HG03108 (cell line): Measurements from ENCODE around the gene MYO7A.

Experiments
- ATAC-seq: cut with Tn5 transposase; IDR thresholded peaks from one replicate; pipeline ENCODE4 v1.9.1; 2021; ENCODE audit warnings: moderate library complexity; ENCODE audit not compliant: unreplicated experiment

The MYO7A gene

GRCh38 chr11:77144196-77144856, 16.3 kb downstream of the MYO7A start:
- ATAC-seq, result no peak

- ATAC-seq, result no peak
Observed at GRCh38 chr11:77144857-77145428, 16.9 kb downstream of the MYO7A start.

GRCh38 chr11:77146261-77147035, 18.4 kb downstream of the MYO7A start:
- ATAC-seq, result no peak

DNA sequence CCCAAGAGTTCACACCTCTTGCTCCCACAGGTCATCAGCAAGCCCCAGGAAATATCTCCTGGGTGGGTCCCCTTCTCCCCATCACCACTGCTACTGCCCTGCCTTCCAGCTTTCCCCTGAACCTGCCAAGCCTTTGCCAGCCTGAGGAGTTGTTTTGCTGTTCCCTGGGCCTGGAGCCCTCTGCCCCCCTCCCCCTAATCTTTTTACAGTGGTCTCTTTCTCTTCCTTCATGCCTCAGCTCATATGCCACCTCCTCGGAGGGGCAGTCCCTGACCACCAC, 18.9 kb downstream of the MYO7A start:
- ATAC-seq, result no peak

GRCh38 chr11:77147668-77148321, 19.7 kb downstream of the MYO7A start:
- ATAC-seq, result no peak

- ATAC-seq, result no peak
Observed at GRCh38 chr11:77148963-77149715, 21.1 kb downstream of the MYO7A start.

DNA sequence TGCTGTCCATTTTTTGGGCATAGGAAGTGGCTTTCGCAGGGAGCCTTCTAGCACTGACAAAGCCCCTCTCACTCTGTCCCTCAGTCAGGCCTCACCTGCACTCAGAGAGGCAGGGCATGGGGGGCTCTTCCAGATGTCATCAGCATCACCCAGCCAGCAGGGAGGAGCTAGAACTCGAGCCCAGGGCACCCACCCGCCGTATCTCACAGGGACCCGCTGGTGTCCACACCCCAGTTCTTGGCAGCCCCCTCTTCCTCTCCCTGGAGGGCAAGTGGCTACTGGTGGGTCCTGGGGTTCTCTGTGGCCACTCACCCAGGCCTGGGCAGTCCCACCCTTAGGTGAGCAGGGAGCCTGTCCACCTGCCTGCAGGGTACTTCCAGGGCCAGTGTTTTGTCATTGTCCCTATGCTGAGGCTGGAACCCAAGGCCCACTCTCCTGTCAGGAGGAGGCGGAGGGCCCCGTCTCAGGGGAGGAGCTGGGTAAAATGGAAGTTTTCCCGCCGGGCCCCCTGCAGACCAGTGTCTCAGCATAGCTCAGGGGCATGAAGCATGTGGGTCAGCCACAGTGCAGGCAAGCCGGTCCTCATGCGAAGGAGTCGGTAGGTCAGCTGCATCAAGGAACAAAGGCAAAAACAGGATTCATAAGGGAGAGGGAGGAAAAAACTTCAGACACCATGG, 21.8 kb downstream of the MYO7A start:
- ATAC-seq, result no peak

- no peak for ATAC-seq
Observed at GRCh38 chr11:77150836-77151235, 22.8 kb downstream of the MYO7A start.

- ATAC-seq, result no peak
Observed at GRCh38 chr11:77151804-77152509, 23.9 kb downstream of the MYO7A start.

DNA sequence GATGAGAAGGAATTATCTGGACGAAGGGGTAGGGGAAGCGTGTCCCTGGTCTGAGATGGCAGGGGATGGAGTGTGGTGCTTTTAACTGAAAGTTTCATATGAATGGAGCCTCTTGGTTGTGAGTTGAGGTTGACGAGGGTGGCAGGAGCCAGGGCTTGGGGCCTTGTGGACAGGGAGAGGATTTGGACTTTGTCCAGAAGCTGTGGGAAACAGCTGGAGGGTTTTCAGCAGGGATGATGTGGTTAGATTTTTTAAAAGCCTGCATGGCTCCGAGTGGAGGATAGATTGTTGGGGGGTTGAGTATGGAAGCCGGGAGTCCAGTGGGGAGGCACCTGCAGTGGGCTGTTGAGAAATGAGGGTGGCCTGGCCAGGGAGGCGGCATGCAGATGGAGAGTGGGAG, 24.8 kb downstream of the MYO7A start:
- ATAC-seq, result no peak

DNA sequence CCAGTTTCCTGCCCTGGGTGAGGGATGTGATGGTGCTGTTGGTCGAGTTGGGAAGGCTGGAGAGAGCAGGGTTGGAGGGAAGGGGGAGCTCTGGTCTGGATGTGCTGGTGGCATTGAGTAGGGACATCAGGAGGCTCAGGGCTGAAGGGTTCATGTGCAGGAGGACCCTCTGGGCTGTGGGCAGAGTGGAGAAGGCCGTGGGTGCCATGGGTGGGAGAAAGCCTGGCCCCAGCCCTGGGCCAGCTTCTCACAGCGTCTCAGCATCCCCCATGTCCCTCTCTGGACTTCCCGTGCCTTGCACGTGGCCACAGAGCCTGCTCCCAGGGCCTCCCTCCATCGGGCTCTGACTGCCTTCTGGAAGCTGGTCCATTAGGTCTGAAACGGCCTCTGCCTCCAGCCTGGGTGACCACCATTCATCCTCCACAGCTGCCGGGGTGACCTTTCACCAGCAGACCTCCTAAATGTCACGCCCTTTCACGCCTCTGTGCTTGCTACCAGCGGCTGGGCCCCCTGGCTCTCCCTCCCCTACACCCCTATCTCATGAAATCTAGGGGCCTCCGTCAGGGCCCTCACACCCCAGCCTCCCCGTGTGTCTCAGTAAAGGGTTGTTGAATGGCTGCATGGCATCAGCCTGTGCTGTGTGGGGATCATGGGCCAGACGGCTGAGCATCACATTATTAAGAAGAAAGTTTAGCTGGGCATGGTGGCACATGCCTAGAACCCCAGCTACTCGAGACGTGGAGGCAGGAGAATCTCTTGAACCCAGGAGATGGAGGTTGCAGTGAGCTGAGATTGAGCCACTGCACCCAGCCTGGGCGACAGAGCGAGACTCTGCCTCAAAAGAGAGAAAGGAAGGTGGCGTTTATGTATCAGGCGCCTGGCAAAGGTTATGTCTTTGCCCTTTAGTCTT, 25.5 kb downstream of the MYO7A start:
- ATAC-seq, result no peak

DNA sequence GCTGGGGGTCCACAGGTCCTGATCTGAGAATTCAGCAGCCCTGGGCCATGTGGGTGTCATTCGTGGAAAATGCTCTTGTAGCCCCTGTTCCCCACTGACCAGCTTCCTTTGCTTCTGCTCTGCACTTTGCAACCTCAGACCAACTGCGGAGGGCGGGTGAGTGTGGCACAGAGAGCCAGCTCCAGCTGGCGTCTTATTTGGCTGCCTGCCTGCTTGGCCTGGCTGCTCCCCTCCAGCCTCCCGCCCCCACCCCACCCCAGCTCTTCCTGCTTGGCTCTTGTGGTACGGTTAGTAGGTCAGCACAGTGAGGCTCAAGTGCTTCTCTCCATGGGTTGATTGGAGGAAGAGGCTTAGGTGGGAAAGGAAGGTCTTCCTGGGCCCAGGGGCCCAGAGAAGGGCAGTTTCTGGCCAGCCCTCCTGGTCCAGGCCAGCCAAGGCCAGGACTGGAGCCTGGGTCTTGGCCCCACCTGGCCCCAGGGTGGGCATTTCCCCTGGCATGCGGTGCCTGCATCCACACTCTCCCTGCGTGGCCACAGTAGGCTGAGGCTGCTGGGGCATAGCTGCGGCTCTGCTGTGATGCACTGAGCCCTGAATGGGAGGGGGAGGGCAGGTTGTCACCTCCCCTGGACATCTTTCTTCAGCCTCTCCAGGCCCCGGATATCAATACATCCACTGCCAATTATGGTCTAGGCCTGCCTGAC, 26.5 kb downstream of the MYO7A start:
- ATAC-seq, result no peak

GRCh38 chr11:77155082-77155475, 27.0 kb downstream of the MYO7A start:
- no peak for ATAC-seq

DNA sequence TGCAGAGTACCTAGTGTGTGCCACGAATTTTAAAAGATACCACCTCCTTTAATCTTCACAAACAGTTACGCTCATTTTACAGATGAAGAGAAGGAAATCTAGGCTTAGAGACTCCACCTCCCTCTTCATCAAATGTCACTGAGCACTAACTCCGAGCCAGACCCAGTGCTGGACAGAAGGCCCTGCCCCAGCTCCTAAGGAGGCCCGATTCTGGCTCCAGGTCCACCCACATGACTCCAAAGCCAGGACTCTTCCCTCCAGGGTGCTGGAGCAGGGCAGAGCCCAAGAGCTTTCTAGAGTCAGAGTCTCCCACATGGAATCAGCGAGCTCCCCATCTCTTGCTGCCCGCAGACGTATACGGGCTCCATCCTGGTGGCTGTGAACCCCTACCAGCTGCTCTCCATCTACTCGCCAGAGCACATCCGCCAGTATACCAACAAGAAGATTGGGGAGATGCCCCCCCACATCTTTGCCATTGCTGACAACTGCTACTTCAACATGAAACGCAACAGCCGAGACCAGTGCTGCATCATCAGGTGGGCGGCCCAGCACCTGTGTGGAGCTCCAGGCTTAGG, 27.6 kb downstream of the MYO7A start:
- ATAC-seq, result no peak

DNA sequence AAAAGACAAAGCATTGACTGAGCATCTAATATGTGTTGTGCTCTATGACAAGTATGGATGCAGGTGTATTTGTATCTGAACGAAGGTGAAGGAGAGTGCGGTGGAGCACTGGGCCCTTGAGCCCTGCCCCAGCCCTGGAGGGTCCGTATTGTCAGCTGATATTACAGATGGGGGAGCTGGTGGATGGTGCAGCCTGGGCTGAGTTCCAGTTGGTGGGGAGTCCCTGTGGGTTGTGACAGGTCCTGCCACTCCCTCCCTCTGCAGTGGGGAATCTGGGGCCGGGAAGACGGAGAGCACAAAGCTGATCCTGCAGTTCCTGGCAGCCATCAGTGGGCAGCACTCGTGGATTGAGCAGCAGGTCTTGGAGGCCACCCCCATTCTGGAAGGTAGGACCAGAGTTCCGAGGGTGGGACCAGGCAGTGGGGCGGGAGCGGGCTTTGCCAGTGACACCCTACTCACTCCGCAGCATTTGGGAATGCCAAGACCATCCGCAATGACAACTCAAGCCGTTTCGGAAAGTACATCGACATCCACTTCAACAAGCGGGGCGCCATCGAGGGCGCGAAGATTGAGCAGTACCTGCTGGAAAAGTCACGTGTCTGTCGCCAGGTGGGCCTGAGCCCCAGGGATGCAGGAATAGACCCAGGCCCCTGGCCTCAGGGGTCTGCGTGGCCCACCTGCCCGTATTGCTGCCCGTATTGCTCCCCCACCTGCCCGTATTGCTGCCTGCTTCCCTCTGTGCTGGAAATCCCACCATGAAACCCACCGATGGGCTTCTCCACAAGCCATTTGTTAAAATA, 28.6 kb downstream of the MYO7A start:
- ATAC-seq, result no peak

GRCh38 chr11:77158041-77158695, 30.1 kb downstream of the MYO7A start:
- no peak for ATAC-seq
